Measurements from ENCODE around the gene TINAGL1. TPM values are rescaled to one million over a fixed set of nuclear protein-coding genes. Genes with fewer than 3 reads are reported as not detected.

The TINAGL1 gene
- total RNA-seq, 4 donors from 2014 or later, result 63.7 to 373 (median 125) TPM

GRCh38 chr1:31617916-31618746, 41.8 kb downstream of the TINAGL1 start:
- TF ChIP-seq, protein P1, sequence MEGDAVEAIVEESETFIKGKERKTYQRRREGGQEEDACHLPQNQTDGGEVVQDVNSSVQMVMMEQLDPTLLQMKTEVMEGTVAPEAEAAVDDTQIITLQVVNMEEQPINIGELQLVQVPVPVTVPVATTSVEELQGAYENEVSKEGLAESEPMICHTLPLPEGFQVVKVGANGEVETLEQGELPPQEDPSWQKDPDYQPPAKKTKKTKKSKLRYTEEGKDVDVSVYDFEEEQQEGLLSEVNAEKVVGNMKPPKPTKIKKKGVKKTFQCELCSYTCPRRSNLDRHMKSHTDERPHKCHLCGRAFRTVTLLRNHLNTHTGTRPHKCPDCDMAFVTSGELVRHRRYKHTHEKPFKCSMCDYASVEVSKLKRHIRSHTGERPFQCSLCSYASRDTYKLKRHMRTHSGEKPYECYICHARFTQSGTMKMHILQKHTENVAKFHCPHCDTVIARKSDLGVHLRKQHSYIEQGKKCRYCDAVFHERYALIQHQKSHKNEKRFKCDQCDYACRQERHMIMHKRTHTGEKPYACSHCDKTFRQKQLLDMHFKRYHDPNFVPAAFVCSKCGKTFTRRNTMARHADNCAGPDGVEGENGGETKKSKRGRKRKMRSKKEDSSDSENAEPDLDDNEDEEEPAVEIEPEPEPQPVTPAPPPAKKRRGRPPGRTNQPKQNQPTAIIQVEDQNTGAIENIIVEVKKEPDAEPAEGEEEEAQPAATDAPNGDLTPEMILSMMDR (IDR thresholded peaks at IDR 0.05; ENCODE audit: low read depth), result no peak

- TF ChIP-seq, protein P1 (IDR thresholded peaks at IDR 0.05; ENCODE audit: low read depth), result no peak
Measured at GRCh38 chr1:31618916-31619846, 42.9 kb downstream of the TINAGL1 start.

DNA sequence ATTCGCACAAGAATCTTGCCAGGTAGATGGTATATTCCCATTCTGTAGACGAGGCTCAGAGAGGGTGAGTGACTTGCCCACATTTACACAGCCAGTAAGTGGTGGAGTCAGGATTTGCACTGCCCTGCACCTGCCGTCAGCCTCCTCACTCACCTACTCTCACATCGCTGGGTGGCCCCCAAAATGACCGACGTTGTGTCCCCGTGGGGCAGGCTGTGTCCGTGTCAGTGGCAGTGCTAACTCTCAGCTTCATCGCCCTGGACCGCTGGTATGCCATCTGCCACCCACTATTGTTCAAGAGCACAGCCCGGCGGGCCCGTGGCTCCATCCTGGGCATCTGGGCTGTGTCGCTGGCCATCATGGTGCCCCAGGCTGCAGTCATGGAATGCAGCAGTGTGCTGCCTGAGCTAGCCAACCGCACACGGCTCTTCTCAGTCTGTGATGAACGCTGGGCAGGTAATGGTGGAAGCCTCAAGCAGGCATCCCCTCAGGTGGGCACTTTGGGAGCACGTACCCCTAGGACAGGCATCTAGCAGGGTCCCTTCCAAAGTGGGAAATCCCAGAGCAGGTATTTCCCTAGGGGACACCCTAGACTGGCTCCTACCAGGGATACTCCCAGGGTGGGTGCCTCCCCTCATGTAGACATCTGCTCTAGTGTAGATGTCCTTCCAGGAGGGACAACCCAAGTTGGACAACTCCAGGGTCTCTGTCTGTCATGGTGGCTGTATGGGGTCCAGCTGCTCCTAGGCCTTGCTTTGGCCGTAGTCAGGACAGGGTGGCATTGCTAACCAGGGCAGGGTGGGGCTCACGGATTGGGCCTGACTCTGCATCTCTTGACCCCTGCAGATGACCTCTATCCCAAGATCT, 44.5 kb downstream of the TINAGL1 start:
- TF ChIP-seq, protein P1 (IDR thresholded peaks at IDR 0.05; ENCODE audit: low read depth), result no peak

DNA sequence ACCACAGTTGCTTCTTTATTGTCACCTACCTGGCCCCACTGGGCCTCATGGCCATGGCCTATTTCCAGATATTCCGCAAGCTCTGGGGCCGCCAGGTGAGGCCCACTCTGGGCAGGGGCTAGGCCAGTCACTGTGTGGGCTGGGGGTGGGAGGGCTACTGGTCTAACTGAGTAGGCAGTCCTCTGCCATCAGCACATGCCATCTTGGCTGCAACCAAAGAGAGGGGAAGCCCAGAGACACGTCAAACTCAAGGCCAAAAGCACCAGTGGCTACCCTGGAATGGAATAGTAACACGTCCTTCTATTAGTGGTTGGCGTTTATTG, 45.1 kb downstream of the TINAGL1 start:
- TF ChIP-seq, protein P1 (IDR thresholded peaks at IDR 0.05; ENCODE audit: low read depth), result no peak

GRCh38 chr1:31621847-31622730, 45.8 kb downstream of the TINAGL1 start:
- TF ChIP-seq, protein P1 (IDR thresholded peaks at IDR 0.05; ENCODE audit: low read depth), result no peak

DNA sequence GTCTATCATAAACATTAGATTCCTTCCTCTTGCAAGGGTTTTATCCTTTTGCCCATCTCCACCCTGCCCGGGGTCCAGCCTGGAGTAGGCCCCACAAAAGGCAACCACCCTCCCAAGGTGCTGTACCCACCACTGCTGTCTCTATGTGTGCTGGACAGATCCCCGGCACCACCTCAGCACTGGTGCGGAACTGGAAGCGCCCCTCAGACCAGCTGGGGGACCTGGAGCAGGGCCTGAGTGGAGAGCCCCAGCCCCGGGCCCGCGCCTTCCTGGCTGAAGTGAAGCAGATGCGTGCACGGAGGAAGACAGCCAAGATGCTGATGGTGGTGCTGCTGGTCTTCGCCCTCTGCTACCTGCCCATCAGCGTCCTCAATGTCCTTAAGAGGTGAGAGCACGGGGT, 47.0 kb downstream of the TINAGL1 start:
- TF ChIP-seq, protein P1 (IDR thresholded peaks at IDR 0.05; ENCODE audit: low read depth), result no peak
